Ovary (tissue), 3 donors: ENCODE data around the gene SOCS7.

Experiments used
- CTCF ChIP-seq, 3 donors: fragments of 450-650 bp in 2 of 3; fragments of 200-600 bp in 1 of 3; IDR thresholded peaks; one replicate each; pipeline versions ENCODE4 v1.5.1 to v1.8.0; 2016 to 2022; ENCODE audit warnings: antibody characterized with exemption in 3 of 3, mild to moderate bottlenecking in 1 of 3
- EP300 ChIP-seq: sonication (generic); formaldehyde crosslinking; IDR thresholded peaks from one replicate; pipeline ENCODE4 v1.6.1; 2017; ENCODE audit warnings: antibody characterized with exemption
- POLR2A ChIP-seq: fragments of 450-650 bp; IDR thresholded peaks from one replicate; pipeline ENCODE4 v1.6.1; 2017; ENCODE audit warnings: antibody characterized with exemption, mild to moderate bottlenecking, moderate library complexity
- donor health status: DM: no; HTN: no; CAD: no.

- TF ChIP-seq CTCF (IDR thresholded peaks at IDR 0.05) = no peak
- TF ChIP-seq EP300 = no peak
- TF ChIP-seq POLR2A = no peak
Observed at GRCh38 chr17:38363016-38363415, 11.4 kb downstream of the SOCS7 start.
